Measurements from ENCODE around the gene TSEN34. TPM values are rescaled to one million over a fixed set of nuclear protein-coding genes. Genes with fewer than 3 reads are reported as not detected.
"Not testable (repeated sequence)": the region's sequence is repeated elsewhere in the genome, so short reads cannot be mapped to it uniquely, and the experiment has no call there.

TSEN34 gene
- total RNA-seq, 1 experiment from 2014 or later: 52.2 TPM

- CTCF ChIA-PET: interaction anchor here (0.5 to 0.7 kb wide), 4 partner anchors 87 to 661 kb away, joined by 3 to 12 read pairs (median 4); no protein-coding TSS in a partner anchor
- TF ChIP-seq, protein P1, sequence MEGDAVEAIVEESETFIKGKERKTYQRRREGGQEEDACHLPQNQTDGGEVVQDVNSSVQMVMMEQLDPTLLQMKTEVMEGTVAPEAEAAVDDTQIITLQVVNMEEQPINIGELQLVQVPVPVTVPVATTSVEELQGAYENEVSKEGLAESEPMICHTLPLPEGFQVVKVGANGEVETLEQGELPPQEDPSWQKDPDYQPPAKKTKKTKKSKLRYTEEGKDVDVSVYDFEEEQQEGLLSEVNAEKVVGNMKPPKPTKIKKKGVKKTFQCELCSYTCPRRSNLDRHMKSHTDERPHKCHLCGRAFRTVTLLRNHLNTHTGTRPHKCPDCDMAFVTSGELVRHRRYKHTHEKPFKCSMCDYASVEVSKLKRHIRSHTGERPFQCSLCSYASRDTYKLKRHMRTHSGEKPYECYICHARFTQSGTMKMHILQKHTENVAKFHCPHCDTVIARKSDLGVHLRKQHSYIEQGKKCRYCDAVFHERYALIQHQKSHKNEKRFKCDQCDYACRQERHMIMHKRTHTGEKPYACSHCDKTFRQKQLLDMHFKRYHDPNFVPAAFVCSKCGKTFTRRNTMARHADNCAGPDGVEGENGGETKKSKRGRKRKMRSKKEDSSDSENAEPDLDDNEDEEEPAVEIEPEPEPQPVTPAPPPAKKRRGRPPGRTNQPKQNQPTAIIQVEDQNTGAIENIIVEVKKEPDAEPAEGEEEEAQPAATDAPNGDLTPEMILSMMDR (IDR thresholded peaks at IDR 0.05; ENCODE audit: unreplicated experiment): no peak
- Mint-ChIP-seq H3K36me3 (ENCODE audit: insufficient read depth, unreplicated experiment) (no peaks in the 10 kb centered on the region), H3K27ac (ENCODE audit: unreplicated experiment) (no peak overlapping the region), H3K4me3 (ENCODE audit: low read depth, unreplicated experiment) (no peak overlapping the region), H3K9me3 (ENCODE audit: low read depth, unreplicated experiment) (peaks cover 2% of the 10 kb centered on the region), H3K27me3 (ENCODE audit: unreplicated experiment) (peaks cover 74% of the 10 kb centered on the region), H3K4me1 (ENCODE audit: low read depth, unreplicated experiment) (peaks cover 20% of the 10 kb centered on the region)
- no TSS peak for BruUV-seq (replicated peaks)
- DNase-seq: no peak
- intact Hi-C loops (cut with micrococcal nuclease; ENCODE audit: unreplicated experiment): no loop called here
Observed at GRCh38 chr19:54229146-54229545, 38.0 kb downstream of the TSEN34 start.

DNA sequence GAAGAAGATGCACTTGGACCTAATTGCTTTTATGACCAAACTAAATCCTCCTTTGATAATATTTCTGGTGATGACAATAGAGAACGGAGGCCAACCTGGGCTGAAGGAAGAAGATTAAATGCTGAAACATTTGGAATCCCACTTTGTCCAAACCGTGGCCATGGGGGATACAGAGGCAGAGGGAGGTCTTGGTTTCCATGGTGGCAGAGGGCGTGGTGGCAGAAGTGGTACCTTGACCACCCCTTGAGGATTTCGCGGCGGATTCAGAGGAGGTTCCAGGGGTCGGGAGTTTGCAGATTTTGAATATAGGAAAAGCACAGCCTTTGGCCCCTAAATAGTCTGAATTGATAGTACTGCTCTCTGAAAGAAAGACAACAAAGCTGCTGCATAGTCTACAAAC is 38.9 kb downstream of the TSEN34 start:
- CTCF ChIA-PET: interaction anchor here (0.7 kb wide), 1 partner anchor 86 kb away, joined by 3 read pairs; no protein-coding TSS in a partner anchor
- H3K36me3 Mint-ChIP-seq (ENCODE audit: insufficient read depth, unreplicated experiment): no peaks in the 10 kb centered on the region
- intact Hi-C loops (cut with micrococcal nuclease; ENCODE audit: unreplicated experiment): no loop called here

GRCh38 chr19:54231077-54231931 is 40.2 kb downstream of the TSEN34 start:
- peaks cover 3% of the 10 kb centered on the region for H3K9me3 Mint-ChIP-seq (ENCODE audit: low read depth, unreplicated experiment)
- TF ChIP-seq, protein P1 (IDR thresholded peaks at IDR 0.05; ENCODE audit: unreplicated experiment): peak; percentile 95
- no peaks in the 10 kb centered on the region for H3K36me3 Mint-ChIP-seq (ENCODE audit: insufficient read depth, unreplicated experiment)
- H3K27me3 Mint-ChIP-seq (ENCODE audit: unreplicated experiment): peaks cover 74% of the 10 kb centered on the region
- H3K4me3 Mint-ChIP-seq (ENCODE audit: low read depth, unreplicated experiment): no peak overlapping the region
- H3K4me1 Mint-ChIP-seq (ENCODE audit: low read depth, unreplicated experiment): peaks cover 20% of the 10 kb centered on the region
- intact Hi-C loops (cut with micrococcal nuclease; ENCODE audit: unreplicated experiment): loop anchor here (1.0 kb wide), 3 partner anchors 21 to 63 kb away; partner anchors contain the start of gene TMC4
- DNase-seq: peak; percentile 95
- no TSS peak for BruUV-seq (replicated peaks)
- CTCF ChIA-PET: interaction anchor here (1.0 kb wide), 1 partner anchor 42 kb away, joined by 3 read pairs; the partner anchor contains the start of gene MBOAT7
- H3K27ac Mint-ChIP-seq (ENCODE audit: unreplicated experiment): no peak overlapping the region

More for the DNA sequence above, 38.9 kb downstream of the TSEN34 start:
- H3K9me3 Mint-ChIP-seq (ENCODE audit: low read depth, unreplicated experiment): peaks cover 3% of the 10 kb centered on the region
- no peak overlapping the region for H3K4me3 Mint-ChIP-seq (ENCODE audit: low read depth, unreplicated experiment)
- no peak overlapping the region for H3K27ac Mint-ChIP-seq (ENCODE audit: unreplicated experiment)
- no TSS peak for BruUV-seq (replicated peaks)
- H3K4me1 Mint-ChIP-seq (ENCODE audit: low read depth, unreplicated experiment): peaks cover 20% of the 10 kb centered on the region
- peaks cover 74% of the 10 kb centered on the region for H3K27me3 Mint-ChIP-seq (ENCODE audit: unreplicated experiment)
- no peak for DNase-seq
- TF ChIP-seq, protein P1 (IDR thresholded peaks at IDR 0.05; ENCODE audit: unreplicated experiment): no peak

DNA sequence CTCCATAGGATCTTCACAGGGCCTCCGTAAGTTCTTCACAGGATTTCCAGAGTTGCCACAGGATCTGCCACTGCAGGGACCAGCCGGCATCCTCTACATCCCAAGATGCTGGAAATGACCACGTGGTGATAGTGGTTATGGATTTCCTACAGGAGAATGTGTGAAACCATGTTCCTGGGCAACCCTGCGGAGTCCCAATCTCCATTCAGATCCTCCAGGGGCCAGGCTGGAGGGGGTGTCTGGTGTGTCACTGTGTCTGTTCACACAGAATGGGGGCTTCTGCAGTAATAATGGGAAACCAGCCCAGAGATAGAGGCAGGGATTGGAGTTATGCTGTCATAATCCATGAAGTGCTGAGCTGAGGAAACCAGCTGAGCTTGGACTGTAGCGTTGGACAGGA is 42.8 kb downstream of the TSEN34 start:
- Mint-ChIP-seq H3K36me3 (ENCODE audit: insufficient read depth, unreplicated experiment) (no peaks in the 10 kb centered on the region), H3K4me3 (ENCODE audit: low read depth, unreplicated experiment) (no peak overlapping the region), H3K27me3 (ENCODE audit: unreplicated experiment) (peaks cover 84% of the 10 kb centered on the region), H3K9me3 (ENCODE audit: low read depth, unreplicated experiment) (peaks cover 3% of the 10 kb centered on the region), H3K4me1 (ENCODE audit: low read depth, unreplicated experiment) (peaks cover 20% of the 10 kb centered on the region), H3K27ac (ENCODE audit: unreplicated experiment) (no peak overlapping the region)
- BruUV-seq (replicated peaks): no TSS peak
- TF ChIP-seq, protein P1 (IDR thresholded peaks at IDR 0.05; ENCODE audit: unreplicated experiment): no peak
- DNase-seq: no peak
- intact Hi-C loops (cut with micrococcal nuclease; ENCODE audit: unreplicated experiment): no loop called here
- CTCF ChIA-PET: no interaction called here

DNA sequence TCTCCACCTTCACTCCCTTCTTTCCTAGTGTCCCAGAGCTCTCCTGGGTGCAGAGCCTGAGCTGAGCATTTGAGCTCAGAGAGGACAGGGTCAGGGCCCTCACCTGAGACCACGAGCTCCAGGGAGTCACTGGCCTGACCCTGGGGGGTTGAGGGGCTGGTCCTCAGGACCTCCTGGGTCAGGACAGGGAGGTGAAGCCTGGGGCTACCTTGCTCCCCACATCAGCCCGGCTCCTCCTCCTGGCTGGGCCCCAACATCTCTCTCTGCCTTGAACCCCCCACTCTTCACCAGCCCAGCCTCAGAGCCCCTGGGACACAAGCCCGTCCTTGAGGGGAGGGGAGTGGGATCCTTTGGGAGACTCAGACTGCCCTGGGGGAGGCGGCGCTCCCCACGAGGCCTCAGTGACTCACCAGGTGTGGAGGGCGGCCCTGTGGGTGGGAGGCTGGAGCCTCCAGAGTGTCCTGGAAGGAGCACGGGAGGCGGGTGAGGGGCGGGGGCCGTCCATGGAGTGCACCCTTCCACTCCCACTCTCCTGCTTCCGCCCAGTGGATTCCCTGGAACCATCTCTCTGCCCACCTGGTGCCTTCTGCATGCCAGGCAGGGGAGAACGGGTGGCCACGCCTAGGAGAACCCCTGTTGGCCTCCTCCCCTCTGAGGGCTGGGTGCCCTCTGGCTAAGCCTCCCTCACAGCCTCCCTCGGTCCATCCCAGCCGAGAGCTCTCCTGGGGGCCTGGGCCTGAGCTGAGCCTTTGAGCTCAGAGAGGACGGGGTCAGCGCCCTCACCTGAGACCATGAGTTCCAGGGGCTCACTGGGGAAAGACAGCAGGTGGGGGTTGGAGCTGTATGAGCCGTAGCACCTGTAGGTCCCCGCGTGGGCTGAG is 48.6 kb downstream of the TSEN34 start:
- CTCF ChIA-PET: interaction anchor here (0.6 kb wide), 1 partner anchor 34 kb away, joined by 3 read pairs; no protein-coding TSS in a partner anchor
- H3K4me3 Mint-ChIP-seq (ENCODE audit: low read depth, unreplicated experiment); BruUV-seq (replicated peaks); H3K36me3 Mint-ChIP-seq (ENCODE audit: insufficient read depth, unreplicated experiment); DNase-seq; H3K27ac Mint-ChIP-seq (ENCODE audit: unreplicated experiment); H3K4me1 Mint-ChIP-seq (ENCODE audit: low read depth, unreplicated experiment); H3K9me3 Mint-ChIP-seq (ENCODE audit: low read depth, unreplicated experiment); intact Hi-C loops (cut with micrococcal nuclease; ENCODE audit: unreplicated experiment): not testable (repeated sequence)
- H3K27me3 Mint-ChIP-seq (ENCODE audit: unreplicated experiment): peaks cover 66% of the 10 kb centered on the region
